SKM-1 treated with dmso at 0.1 percent for 144 hours (cell line): ENCODE results near the gene GAD2.
A peak's percentile ranks its signal among the peaks of the same experiment; 100 is the strongest.

Source experiments
- DNase-seq: peaks from one replicate; lab custom pipeline; 2025; ENCODE audit not compliant: unreplicated experiment; lab: John Stamatoyannopoulos, UW

GAD2 gene

DNA sequence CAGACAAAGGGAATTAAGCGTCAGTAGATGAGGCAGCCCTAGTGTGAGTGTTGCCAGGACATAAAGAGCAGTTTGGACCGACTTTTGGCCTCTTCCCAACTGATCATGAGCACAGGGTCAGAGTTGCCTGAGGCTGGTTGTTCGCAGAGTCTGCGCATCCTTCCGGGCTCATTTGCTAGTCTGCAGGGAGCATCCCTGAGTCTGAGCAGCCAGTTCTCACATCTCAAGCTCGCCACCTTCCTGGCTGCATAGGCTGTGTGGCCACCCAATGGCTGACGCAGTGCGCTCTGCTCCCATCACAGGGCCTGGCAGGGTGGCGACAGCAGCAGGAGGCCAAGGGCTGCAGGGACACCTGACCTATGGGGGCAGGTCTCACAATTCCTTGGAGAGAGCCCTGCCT is 5.0 kb downstream of the GAD2 start:
- DNase-seq, result no peak

- no peak for DNase-seq
Measured at GRCh38 chr10:26222563-26222962, 6.0 kb downstream of the GAD2 start.

DNA sequence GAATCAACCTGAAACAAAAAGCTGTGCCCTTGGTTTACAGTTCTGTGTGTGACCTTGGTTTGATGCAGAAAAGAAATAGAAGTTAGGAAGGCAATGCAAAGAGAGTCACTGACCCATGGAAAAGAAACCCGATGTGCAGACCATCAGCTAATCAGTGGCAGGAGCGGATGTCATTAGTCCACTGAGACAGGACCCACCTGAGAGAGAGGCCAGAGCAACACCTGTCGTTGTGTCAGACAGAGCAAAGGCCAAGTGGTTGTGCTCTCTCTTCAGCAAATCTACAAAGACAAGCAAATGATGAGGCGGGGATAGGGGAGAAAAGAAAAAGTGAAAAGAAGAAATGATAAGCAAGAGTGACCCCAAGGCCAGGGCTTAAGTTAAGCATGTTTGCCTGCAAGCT is 8.7 kb downstream of the GAD2 start:
- no peak for DNase-seq

GRCh38 chr10:26227786-26228185 is 11.2 kb downstream of the GAD2 start:
- no peak for DNase-seq

GRCh38 chr10:26232174-26232573 is 15.6 kb downstream of the GAD2 start:
- DNase-seq, result no peak

DNA sequence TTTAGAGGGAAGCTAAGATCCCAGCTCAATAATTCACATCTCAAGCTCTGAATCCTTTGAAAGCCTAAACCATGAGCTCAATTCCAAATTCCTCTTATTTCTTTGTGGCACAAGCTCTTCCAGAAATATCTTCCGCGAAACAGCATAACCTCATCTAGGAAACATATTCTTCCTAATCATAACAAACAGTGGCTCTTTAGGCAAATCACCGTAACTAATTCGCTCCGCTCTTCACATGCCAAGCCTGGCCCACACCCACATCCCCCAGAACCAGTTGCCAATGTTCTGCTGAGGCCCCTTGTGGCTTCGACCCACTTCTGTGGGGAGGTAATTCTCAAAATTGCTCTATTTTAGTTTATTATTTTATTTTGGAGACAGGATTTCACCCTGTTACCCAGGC is 19.2 kb downstream of the GAD2 start:
- no peak for DNase-seq

GRCh38 chr10:26238378-26238777 is 21.8 kb downstream of the GAD2 start:
- no peak for DNase-seq

GRCh38 chr10:26242706-26243350 is 26.3 kb downstream of the GAD2 start:
- no peak for DNase-seq

DNA sequence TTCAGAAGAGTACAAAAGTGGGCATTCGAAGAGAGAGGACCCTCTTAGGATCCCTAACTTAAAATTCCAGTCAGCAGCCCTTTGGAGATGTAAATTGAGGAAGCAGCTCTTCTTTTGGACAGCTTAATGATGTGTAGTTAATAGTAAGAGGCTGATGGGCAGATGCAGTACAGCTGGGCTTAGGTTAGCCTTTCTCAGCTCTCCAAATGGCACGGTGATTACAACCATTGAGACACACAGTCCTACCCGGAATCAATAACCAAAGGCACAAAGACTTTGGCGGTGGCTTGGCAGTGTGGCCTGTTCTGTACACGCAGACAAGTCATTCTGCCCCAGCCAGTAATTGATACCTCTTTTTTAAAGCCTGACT is 26.8 kb downstream of the GAD2 start:
- DNase-seq, result no peak

- DNase-seq, result no peak
Measured at GRCh38 chr10:26249681-26250080, 33.1 kb downstream of the GAD2 start.

- DNase-seq, result no peak
Measured at GRCh38 chr10:26251925-26252324, 35.4 kb downstream of the GAD2 start.

GRCh38 chr10:26254616-26255015 is 38.0 kb downstream of the GAD2 start:
- no peak for DNase-seq

- no peak for DNase-seq
Measured at GRCh38 chr10:26259341-26259740, 42.8 kb downstream of the GAD2 start.

- DNase-seq, result peak; percentile 8
Measured at GRCh38 chr10:26269754-26270153, 53.2 kb downstream of the GAD2 start.

- DNase-seq, result no peak
Measured at GRCh38 chr10:26274391-26274790, 57.8 kb downstream of the GAD2 start.

GRCh38 chr10:26278295-26278694 is 61.7 kb downstream of the GAD2 start:
- DNase-seq, result no peak

- DNase-seq, result no peak
Measured at GRCh38 chr10:26290236-26290635, 73.7 kb downstream of the GAD2 start.

GRCh38 chr10:26291721-26292480 is 75.3 kb downstream of the GAD2 start:
- no peak for DNase-seq

DNA sequence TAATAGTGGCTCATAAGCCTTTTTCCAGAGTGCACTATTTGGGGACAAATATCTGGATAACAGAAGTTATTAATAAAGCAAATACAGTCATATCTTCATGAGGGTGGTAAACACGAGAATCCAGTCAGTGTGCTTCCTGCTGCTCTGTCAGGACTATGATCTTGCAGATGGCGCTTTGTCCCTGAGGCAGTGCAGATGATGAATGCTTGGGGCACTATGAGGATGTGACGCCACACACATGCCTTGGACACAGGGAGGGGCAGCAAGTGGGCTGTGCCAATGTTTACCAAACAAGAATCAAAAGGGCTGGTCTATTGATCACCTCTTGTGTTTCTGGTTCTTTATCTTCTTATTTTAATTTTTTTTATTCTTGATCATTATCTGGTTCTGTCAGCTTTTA is 79.8 kb downstream of the GAD2 start:
- DNase-seq, result no peak

DNA sequence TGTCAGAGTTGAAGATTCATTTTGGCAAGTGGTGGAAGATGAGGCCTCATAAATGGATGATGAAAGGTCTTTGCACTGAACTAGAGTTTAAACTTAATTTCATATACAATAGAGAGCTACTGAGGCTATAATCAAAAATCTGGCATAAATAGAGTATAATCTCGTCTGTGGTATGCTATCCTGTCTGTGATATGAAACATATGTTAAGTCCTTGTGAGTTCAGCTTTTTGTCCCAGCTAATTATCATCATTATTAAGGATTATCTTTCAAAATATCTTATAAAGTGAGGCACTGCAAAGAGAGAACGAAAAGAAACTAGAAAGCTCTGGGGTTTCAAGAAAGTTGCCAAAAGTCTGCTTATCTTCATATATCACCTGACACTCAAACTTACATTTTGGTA is 83.4 kb downstream of the GAD2 start:
- DNase-seq, result no peak

DNA sequence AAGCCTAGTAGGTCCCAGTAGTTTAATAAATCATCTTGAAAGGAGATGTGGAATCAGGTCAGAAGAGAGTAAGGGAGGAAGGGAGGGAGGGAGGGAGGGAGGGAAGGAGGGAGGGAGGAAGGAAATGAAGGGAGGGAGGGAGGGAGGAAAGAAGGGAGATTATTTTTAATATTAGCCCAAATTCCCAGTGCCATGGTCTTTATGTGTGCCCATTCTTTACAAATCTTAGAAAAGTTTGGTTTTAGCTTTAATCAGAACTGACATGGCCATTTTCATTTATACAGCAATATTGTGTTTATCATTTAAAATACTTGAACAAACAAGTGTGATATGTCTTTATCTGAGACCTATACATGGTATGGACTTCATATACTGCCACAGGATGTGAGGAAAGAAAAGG is 86.8 kb downstream of the GAD2 start:
- DNase-seq, result no peak

GRCh38 chr10:26310361-26310760 is 93.8 kb downstream of the GAD2 start:
- no peak for DNase-seq

GRCh38 chr10:26311383-26311940 is 94.9 kb downstream of the GAD2 start:
- no peak for DNase-seq
